GM19455 (cell line): ENCODE data around the gene DAAM2.

Experiments
- ATAC-seq: cut with Tn5 transposase; IDR thresholded peaks from one replicate; pipeline ENCODE4 v1.9.1; 2021; ENCODE audit not compliant: unreplicated experiment

The DAAM2 gene

GRCh38 chr6:39816747-39817146 is 24.6 kb downstream of the DAAM2 start:
- ATAC-seq = no peak

GRCh38 chr6:39818695-39819094 is 26.5 kb downstream of the DAAM2 start:
- ATAC-seq = no peak

- ATAC-seq = no peak
These were observed 27.1 kb downstream of the DAAM2 start for GRCh38 chr6:39819228-39819627.

- no peak for ATAC-seq
These were observed 27.5 kb downstream of the DAAM2 start for GRCh38 chr6:39819676-39820075.

- ATAC-seq = no peak
These were observed 28.4 kb downstream of the DAAM2 start for GRCh38 chr6:39820553-39820952.

GRCh38 chr6:39821046-39821740 is 29.0 kb downstream of the DAAM2 start:
- no peak for ATAC-seq

GRCh38 chr6:39821742-39822532 is 29.8 kb downstream of the DAAM2 start:
- ATAC-seq = no peak

- no peak for ATAC-seq
These were observed 31.0 kb downstream of the DAAM2 start for GRCh38 chr6:39822846-39823815.

- no peak for ATAC-seq
These were observed 32.1 kb downstream of the DAAM2 start for GRCh38 chr6:39824030-39824926.

- ATAC-seq = no peak
These were observed 37.2 kb downstream of the DAAM2 start for GRCh38 chr6:39829331-39829730.

GRCh38 chr6:39830444-39830843 is 38.3 kb downstream of the DAAM2 start:
- ATAC-seq = no peak

GRCh38 chr6:39831701-39832100 is 39.5 kb downstream of the DAAM2 start:
- ATAC-seq = no peak

GRCh38 chr6:39834278-39834677 is 42.1 kb downstream of the DAAM2 start:
- ATAC-seq = no peak

- ATAC-seq = no peak
These were observed 42.7 kb downstream of the DAAM2 start for GRCh38 chr6:39834866-39835265.

GRCh38 chr6:39835821-39836295 is 43.7 kb downstream of the DAAM2 start:
- ATAC-seq = no peak

GRCh38 chr6:39836606-39837005 is 44.4 kb downstream of the DAAM2 start:
- ATAC-seq = no peak

- ATAC-seq = no peak
These were observed 47.3 kb downstream of the DAAM2 start for GRCh38 chr6:39839445-39839844.

- ATAC-seq = no peak
These were observed 48.6 kb downstream of the DAAM2 start for GRCh38 chr6:39840781-39841180.

- ATAC-seq = no peak
These were observed 49.1 kb downstream of the DAAM2 start for GRCh38 chr6:39841291-39841690.

GRCh38 chr6:39841923-39842322 is 49.7 kb downstream of the DAAM2 start:
- ATAC-seq = no peak
